ENCODE results near the gene MICAL3. TPM values are rescaled to one million over a fixed set of nuclear protein-coding genes. Genes with fewer than 3 reads are reported as not detected.

The MICAL3 gene
- total RNA-seq, 6 experiments from 2014 or later: 38.6 to 44.1 (median 39.7) TPM

GRCh38 chr22:17806437-17806836, 217.9 kb downstream of the MICAL3 start:
- TF ChIP-seq CTCF (IDR thresholded peaks at IDR 0.05): no peak
- Mint-ChIP-seq H3K27ac (no peak overlapping the region), H3K4me3 (no peak overlapping the region), H3K27me3 (ENCODE audit: insufficient read depth) (no peaks in the 10 kb centered on the region), H3K9me3 (no peaks in the 10 kb centered on the region), H3K4me1 (ENCODE audit: low read depth) (no peaks in the 10 kb centered on the region), H3K36me3 (ENCODE audit: low read depth) (no peaks in the 10 kb centered on the region)
- DNase-seq: no peak

GRCh38 chr22:17804331-17805080, 219.9 kb downstream of the MICAL3 start:
- no peak for DNase-seq
- Mint-ChIP-seq H3K36me3 (ENCODE audit: low read depth) (no peaks in the 10 kb centered on the region), H3K4me1 (ENCODE audit: low read depth) (no peaks in the 10 kb centered on the region), H3K4me3 (no peak overlapping the region), H3K27me3 (ENCODE audit: insufficient read depth) (no peaks in the 10 kb centered on the region; the same call in 1 of the 2 replicates), H3K9me3 (no peaks in the 10 kb centered on the region), H3K27ac (no peak overlapping the region)
- TF ChIP-seq CTCF (IDR thresholded peaks at IDR 0.05): no peak

- Mint-ChIP-seq H3K36me3 (ENCODE audit: low read depth) (no peaks in the 10 kb centered on the region), H3K9me3 (no peaks in the 10 kb centered on the region), H3K4me1 (ENCODE audit: low read depth) (no peaks in the 10 kb centered on the region), H3K27ac (no peak overlapping the region), H3K4me3 (no peak overlapping the region), H3K27me3 (ENCODE audit: insufficient read depth) (no peaks in the 10 kb centered on the region; the same call in 1 of the 2 replicates)
- no peak for DNase-seq
- TF ChIP-seq CTCF (IDR thresholded peaks at IDR 0.05): no peak
Observed at GRCh38 chr22:17803609-17804270, 220.6 kb downstream of the MICAL3 start.

- Mint-ChIP-seq H3K4me1 (ENCODE audit: low read depth) (no peaks in the 10 kb centered on the region), H3K27me3 (ENCODE audit: insufficient read depth) (no peaks in the 10 kb centered on the region; the same call in 1 of the 2 replicates), H3K4me3 (no peak overlapping the region), H3K9me3 (no peaks in the 10 kb centered on the region), H3K27ac (no peak overlapping the region), H3K36me3 (ENCODE audit: low read depth) (no peaks in the 10 kb centered on the region)
- no peak for DNase-seq
- no peak for TF ChIP-seq CTCF (IDR thresholded peaks at IDR 0.05)
Observed at GRCh38 chr22:17802822-17803221, 221.5 kb downstream of the MICAL3 start.

GRCh38 chr22:17802411-17802810, 221.9 kb downstream of the MICAL3 start:
- Mint-ChIP-seq H3K9me3 (no peaks in the 10 kb centered on the region), H3K4me1 (ENCODE audit: low read depth) (no peaks in the 10 kb centered on the region), H3K4me3 (no peak overlapping the region), H3K36me3 (ENCODE audit: low read depth) (no peaks in the 10 kb centered on the region), H3K27ac (no peak overlapping the region), H3K27me3 (ENCODE audit: insufficient read depth) (no peaks in the 10 kb centered on the region; the same call in 1 of the 2 replicates)
- TF ChIP-seq CTCF (IDR thresholded peaks at IDR 0.05): no peak
- DNase-seq: no peak

Data from HFFc6 (cell line).